Activated T-cell treated with anti-CD3 and anti-CD28 coated beads, Interleukin-2, amount 50 U/mL, for 24 hours (primary cell): ENCODE results near the gene FBXW7.

Source experiments
- DNase-seq: peaks from one replicate; pipeline ENCODE4 v3.0.0-alpha.2; 2020
- H3K27ac Mint-ChIP-seq: 2 replicates; pipeline ENCODE4 v1.8.0; 2020; ENCODE audit warnings: mild to moderate bottlenecking, mixed read lengths
- H3K27me3 Mint-ChIP-seq: 2 replicates; pipeline ENCODE4 v1.8.0; 2020; ENCODE audit warnings: mixed read lengths
- H3K36me3 Mint-ChIP-seq: 2 replicates; pipeline ENCODE4 v1.8.0; 2020; ENCODE audit warnings: low read depth, mixed read lengths
- H3K4me1 Mint-ChIP-seq: 2 replicates; pipeline ENCODE4 v1.8.0; 2020; ENCODE audit warnings: low read depth, mixed read lengths
- H3K4me3 Mint-ChIP-seq: 2 replicates; pipeline ENCODE4 v1.8.0; 2020; ENCODE audit warnings: mild to moderate bottlenecking, moderate library complexity, mixed read lengths
- H3K9me3 Mint-ChIP-seq: 2 replicates; pipeline ENCODE4 v1.8.0; 2020; ENCODE audit warnings: mixed read lengths

FBXW7 gene

DNA sequence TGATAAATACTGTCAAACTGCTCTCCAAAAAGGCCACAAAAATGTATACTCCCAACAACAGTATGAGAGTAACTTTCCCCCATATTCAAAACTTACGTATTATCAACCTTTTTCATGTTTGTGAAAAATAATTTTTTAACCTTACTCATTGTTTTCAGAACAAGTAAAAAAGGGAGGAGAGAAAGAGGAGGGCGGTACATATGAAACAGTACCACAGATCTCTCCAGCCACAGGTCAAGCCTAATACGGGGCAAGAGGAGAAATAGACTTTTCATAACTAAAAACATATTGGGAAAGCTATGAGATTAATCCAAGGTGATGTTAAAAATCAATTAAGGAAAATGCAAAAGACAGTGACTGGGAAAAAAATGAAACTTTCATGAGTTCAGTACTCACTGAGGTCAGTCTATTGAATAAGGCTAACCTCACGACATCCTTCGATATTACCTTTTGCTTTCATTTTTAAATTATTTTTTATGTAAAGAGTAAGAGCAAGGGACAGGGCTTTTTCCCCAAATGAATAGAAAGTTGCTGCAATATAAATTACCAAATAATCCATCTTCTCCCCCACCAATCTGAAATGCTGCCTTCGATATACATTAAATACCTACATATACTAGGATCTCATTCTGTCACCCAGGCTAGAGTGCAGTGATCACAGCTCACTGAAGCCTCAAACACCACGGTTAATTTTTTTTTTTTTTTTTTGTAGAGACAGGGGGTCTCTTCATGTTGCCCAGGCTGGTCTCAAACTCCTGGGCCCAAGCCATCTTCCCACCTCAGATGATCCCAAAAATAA is 25.3 kb downstream of the FBXW7 start:
- H3K27ac Mint-ChIP-seq, result no peak overlapping the region
- peaks cover 39% of the 10 kb centered on the region for H3K36me3 Mint-ChIP-seq
- no peaks in the 10 kb centered on the region for H3K27me3 Mint-ChIP-seq
- peaks cover 66% of the 10 kb centered on the region for H3K4me1 Mint-ChIP-seq
- no peaks in the 10 kb centered on the region for H3K9me3 Mint-ChIP-seq
- peak overlapping the region; percentile 47 for H3K4me3 Mint-ChIP-seq
- no peak for DNase-seq

DNA sequence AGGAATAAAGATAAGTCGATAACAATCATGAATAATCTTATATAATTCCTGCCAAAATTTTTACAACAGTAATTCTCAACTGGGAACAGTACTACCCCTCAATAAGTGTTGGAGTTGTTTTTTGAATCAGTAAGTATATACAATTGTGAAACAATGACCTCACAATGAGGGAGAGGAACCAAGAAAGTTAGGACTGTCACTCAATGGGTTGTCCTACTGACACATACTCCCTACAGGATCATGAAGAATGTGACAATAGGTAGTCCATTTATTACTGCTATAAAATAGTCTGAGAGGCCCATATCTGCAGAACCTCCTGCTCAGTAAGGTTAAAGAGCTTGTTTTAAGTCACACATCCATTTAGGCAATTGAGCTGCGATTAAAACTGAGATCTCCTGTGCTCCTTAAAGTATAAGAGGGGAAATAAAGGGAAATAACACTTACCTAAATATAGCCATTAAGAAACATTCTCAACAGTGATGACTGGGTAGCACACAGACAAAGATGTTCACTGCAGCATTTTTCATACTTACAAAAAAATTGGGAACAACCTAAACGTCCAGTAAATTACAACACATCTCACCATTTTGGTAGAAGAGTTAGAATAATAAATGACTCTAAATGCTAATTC is 26.2 kb downstream of the FBXW7 start:
- Mint-ChIP-seq H3K27me3 (no peaks in the 10 kb centered on the region), H3K27ac (no peak overlapping the region), H3K9me3 (no peaks in the 10 kb centered on the region), H3K4me1 (peaks cover 63% of the 10 kb centered on the region), H3K4me3 (no peak overlapping the region), H3K36me3 (peaks cover 38% of the 10 kb centered on the region)
- no peak for DNase-seq

DNA sequence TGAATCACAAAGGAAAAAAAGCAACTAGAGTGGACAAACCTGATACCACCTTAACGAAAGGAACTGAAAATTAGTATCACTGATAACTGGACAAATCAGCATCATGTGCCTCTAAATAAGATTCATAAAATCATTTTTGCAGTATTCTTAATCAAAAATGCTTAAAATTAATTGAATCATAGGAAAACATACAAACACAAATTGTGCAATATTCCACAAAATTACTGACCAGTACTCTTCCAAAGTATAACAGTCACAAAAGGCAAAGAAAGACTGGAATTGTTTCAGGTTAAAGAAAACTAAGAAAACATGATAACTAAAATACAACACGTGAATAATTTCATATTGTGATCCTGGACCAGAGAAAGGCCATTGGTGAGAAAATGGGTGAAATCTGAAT is 27.1 kb downstream of the FBXW7 start:
- no peak for DNase-seq
- no peaks in the 10 kb centered on the region for H3K9me3 Mint-ChIP-seq
- no peaks in the 10 kb centered on the region for H3K27me3 Mint-ChIP-seq
- H3K36me3 Mint-ChIP-seq, result peaks cover 31% of the 10 kb centered on the region
- no peak overlapping the region for H3K4me3 Mint-ChIP-seq
- no peak overlapping the region for H3K27ac Mint-ChIP-seq
- peaks cover 57% of the 10 kb centered on the region for H3K4me1 Mint-ChIP-seq

DNA sequence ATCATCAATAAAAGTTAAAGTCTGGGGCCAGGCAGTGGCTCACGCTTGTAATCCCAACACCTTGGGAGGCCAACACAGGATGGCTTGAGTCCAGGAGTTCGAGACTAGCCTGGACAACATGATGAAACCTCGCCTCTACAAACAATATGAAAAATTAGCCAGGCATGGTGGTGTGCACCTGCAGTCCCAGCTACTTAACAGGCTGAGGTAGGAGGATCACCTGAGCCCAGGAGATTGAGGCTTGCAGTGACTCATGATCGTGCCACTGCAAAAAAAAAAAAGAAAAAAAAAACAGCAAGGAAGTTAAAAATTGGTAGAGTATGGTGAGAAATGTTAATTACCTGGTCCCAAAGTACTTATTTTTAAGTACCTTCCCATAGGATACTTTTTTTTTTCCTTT is 27.5 kb downstream of the FBXW7 start:
- H3K27me3 Mint-ChIP-seq, result no peaks in the 10 kb centered on the region
- no peak overlapping the region for H3K27ac Mint-ChIP-seq
- no peak for DNase-seq
- peaks cover 30% of the 10 kb centered on the region for H3K36me3 Mint-ChIP-seq
- no peaks in the 10 kb centered on the region for H3K9me3 Mint-ChIP-seq
- no peak overlapping the region for H3K4me3 Mint-ChIP-seq
- H3K4me1 Mint-ChIP-seq, result peaks cover 56% of the 10 kb centered on the region

DNA sequence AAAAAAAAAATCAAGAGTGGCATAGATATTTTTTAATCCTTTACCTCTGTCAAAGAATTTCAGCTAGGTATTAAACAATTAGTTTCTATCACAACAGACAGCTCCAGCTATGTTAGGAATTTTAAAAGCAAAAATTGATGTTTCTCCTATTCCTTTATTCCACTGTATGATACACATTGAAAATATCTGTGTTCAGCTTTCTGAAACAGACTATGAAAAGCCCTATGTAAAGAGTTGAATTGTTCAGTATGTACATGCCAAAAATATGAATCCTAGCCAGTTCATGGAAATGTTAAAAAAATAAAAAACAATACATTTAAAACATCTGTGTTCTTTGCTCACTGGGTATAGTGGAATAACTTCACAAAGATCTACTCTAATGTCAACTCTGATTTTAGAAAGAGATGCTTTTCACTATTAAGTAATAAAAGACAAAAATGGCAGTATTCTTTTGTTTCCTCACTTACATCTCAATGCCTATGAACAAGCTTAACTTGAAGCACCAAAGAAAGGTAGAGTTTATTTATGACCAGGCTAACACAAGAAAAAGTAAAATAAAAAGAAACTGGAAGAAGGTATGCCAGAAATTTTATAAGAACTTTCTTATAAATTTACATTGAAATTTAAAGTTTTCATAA is 32.1 kb downstream of the FBXW7 start:
- Mint-ChIP-seq H3K4me3 (no peak overlapping the region), H3K36me3 (peaks cover 19% of the 10 kb centered on the region), H3K9me3 (no peaks in the 10 kb centered on the region), H3K4me1 (peaks cover 47% of the 10 kb centered on the region), H3K27ac (no peak overlapping the region), H3K27me3 (no peaks in the 10 kb centered on the region)
- no peak for DNase-seq

DNA sequence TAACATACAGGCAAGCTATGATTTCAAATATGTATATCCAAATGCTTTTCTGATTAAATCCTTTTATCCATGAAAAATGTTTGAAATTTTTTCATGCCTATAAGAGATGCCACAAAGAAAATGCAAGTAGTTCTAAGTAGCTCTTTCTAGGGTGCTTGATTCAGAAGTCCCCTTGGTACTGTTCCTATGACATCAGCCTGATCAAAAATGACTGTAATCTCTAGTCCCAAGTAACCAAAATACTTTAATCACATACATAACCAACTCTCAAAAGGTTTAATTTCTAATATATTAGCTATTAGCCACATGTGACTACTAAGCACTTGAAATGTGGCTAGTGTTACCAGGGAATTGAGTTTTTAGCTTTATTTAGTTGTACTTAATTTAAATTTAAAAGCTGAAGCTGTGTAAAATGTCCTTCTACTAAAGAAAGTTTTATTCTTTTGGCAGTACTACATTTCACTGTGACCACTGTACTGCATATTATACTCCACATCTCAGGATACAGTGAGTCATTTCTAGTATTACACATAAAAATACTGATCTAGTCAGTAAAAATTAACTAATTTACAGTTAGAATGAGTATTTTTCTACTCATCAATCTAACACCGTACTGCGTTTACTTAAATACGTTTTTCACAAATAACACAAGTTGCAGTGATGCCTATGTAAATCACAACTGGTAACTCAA is 33.9 kb downstream of the FBXW7 start:
- no peak for DNase-seq
- peaks cover 10% of the 10 kb centered on the region for H3K36me3 Mint-ChIP-seq
- H3K27ac Mint-ChIP-seq, result no peak overlapping the region
- H3K4me3 Mint-ChIP-seq, result no peak overlapping the region
- H3K4me1 Mint-ChIP-seq, result peaks cover 47% of the 10 kb centered on the region
- no peaks in the 10 kb centered on the region for H3K27me3 Mint-ChIP-seq
- no peaks in the 10 kb centered on the region for H3K9me3 Mint-ChIP-seq

DNA sequence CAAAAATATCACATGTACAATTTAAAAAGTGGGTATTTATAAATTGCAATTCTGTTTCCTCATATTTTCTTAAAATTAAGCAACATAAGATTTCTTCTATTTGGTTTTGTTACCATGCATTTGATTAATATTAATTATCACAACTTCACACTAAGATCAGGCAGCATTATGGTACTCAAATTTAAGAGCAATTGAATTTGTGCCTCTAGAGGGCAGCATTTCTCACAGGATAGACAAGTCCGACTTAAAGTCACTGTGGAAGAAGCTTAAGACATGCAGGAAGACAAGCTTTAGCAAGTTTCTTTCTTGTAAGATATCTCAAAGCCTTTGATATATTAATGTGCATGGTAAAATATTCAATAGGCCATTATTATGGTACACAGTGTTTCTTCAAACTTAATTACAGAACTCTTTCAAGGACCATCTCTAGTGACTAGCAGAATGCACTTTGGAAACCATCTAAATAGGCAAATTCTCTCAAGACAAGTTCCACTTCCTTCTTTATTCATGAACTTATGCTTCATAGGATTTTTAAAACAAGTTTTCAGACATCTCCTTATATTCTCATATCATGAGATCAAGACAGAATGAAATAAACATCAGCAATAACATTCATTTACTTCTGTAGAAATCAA is 35.0 kb downstream of the FBXW7 start:
- no peaks in the 10 kb centered on the region for H3K27me3 Mint-ChIP-seq
- peaks cover 3% of the 10 kb centered on the region for H3K36me3 Mint-ChIP-seq
- peaks cover 48% of the 10 kb centered on the region for H3K4me1 Mint-ChIP-seq
- no peak overlapping the region for H3K4me3 Mint-ChIP-seq
- no peaks in the 10 kb centered on the region for H3K9me3 Mint-ChIP-seq
- H3K27ac Mint-ChIP-seq, result no peak overlapping the region
- no peak for DNase-seq

DNA sequence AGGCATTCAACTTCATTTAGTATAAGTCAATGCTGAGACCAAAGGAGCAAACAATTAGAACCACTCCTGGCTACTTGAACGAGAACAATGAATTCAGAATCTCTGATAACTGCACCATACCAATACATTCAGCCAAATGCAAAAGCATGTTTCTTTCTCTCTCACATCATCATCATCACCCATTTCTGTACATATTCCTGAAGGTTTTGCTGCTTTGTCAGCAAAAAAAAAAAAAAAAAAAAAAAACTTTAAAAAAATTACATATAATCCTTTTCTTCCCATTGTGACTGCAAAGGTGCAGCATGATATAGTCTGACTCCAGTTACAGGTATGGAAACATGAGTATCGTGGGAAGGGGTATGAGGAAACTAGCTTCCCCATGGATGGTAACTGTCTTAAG is 35.6 kb downstream of the FBXW7 start:
- H3K36me3 Mint-ChIP-seq, result peaks cover 3% of the 10 kb centered on the region
- no peaks in the 10 kb centered on the region for H3K27me3 Mint-ChIP-seq
- no peaks in the 10 kb centered on the region for H3K9me3 Mint-ChIP-seq
- no peak for DNase-seq
- H3K4me1 Mint-ChIP-seq, result peaks cover 52% of the 10 kb centered on the region
- H3K4me3 Mint-ChIP-seq, result no peak overlapping the region
- H3K27ac Mint-ChIP-seq, result no peak overlapping the region

DNA sequence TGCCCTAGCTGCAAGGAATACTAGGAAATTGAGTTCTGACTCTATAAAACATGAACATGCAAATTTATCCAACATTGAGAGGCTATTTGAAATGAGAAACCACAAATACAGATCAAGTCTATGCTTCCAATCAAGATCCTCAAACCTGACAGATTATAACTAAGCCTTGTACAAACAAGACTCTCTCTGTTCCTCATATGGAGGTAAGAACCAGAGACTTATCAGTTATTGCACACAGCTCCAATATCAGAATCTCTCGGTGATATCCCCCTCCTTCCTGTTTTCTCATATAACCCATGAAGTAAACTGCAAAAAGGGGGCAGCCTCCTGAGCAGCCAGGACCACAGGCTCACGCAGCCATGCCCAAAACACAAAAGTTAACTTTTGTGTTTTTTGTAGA is 36.5 kb downstream of the FBXW7 start:
- H3K27me3 Mint-ChIP-seq, result no peaks in the 10 kb centered on the region
- no peak overlapping the region for H3K4me3 Mint-ChIP-seq
- no peaks in the 10 kb centered on the region for H3K9me3 Mint-ChIP-seq
- peaks cover 4% of the 10 kb centered on the region for H3K36me3 Mint-ChIP-seq
- H3K27ac Mint-ChIP-seq, result peak overlapping the region; percentile 18
- no peak for DNase-seq
- H3K4me1 Mint-ChIP-seq, result peaks cover 54% of the 10 kb centered on the region

DNA sequence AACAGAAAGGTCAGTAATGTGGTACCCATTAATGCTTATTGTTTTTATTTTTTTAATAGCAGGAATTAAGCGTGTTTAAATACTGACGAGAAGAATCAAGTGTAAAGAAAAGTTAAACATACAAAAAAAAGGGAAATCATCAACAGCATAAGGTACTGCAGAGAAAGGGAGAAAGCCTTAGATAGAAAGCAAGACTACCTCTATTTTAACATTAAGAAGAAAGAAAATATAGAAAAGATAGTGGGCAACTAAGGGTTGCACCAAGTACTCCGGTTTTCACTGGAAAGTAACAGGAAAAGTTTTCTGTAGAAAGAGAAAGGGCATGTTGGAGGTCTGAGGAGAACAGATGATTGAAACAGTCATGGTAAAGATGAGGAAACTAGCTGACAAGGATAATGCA is 41.9 kb downstream of the FBXW7 start:
- Mint-ChIP-seq H3K36me3 (peaks cover 13% of the 10 kb centered on the region), H3K27me3 (no peaks in the 10 kb centered on the region), H3K4me1 (peaks cover 65% of the 10 kb centered on the region), H3K27ac (no peak overlapping the region), H3K4me3 (no peak overlapping the region), H3K9me3 (no peaks in the 10 kb centered on the region)
- no peak for DNase-seq

DNA sequence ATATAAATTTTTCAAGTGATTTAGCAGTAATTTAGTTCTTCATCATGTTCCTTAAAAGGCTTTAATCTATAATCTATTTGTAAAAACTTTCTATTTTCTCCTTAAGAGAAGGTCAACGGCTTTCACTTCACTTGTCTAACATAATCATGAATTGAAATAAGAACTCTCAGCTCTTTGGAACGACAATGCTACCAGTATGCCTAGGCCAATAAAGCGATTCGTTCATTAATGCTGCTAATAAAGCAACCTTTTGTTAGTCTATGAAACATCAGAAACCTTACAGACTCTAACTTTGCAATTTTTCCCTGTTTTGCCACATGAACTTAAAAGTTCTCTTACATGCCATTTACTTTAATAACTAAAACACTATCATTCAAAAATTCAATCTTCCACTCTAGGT is 47.6 kb downstream of the FBXW7 start:
- H3K4me1 Mint-ChIP-seq, result peaks cover 64% of the 10 kb centered on the region
- H3K27me3 Mint-ChIP-seq, result no peaks in the 10 kb centered on the region
- H3K9me3 Mint-ChIP-seq, result no peaks in the 10 kb centered on the region
- peaks cover 7% of the 10 kb centered on the region for H3K36me3 Mint-ChIP-seq
- no peak overlapping the region for H3K4me3 Mint-ChIP-seq
- H3K27ac Mint-ChIP-seq, result no peak overlapping the region
- DNase-seq, result no peak

DNA sequence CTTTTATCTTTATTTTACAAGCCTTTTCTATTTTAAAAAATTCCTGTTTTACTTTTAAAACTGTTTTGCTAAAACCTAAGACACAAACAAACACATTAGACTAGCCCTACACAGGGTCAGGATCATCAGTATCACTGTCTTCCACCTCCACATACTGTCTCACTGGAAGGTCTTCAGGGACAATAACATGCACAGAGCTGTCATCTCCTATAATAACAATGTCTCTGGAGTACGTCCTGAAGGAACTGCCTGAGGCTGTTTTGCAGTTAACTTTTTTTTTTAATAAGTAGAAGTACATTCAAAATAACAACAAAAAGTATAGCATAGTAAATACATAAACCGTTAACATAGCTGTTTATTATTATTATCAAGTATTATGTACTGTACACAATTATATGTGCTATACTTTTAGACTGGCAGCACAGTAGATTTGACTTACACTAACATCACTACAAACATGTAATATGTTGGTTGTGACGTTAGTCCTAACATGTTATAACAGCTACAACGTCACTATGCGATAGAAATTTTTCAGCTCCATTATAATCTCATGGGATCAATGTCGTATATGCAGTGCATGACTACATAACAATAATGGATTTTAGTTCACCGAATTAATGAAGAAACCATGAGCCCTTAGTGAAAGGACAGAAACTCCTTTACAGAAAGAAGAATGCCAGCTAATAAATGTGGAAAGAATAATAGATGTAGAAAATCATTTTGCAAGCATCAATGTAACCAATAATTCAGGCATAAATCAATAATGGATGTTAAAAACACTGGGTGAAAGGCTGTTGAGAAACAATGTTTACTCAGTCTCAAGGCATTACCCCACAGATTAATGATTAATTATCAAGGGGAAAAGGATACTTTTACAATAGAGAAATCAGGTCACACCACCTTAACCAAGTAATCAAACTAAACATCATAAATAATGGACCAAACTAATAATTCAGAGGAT is 49.2 kb downstream of the FBXW7 start:
- H3K9me3 Mint-ChIP-seq, result no peaks in the 10 kb centered on the region
- H3K4me1 Mint-ChIP-seq, result peaks cover 58% of the 10 kb centered on the region
- peaks cover 12% of the 10 kb centered on the region for H3K36me3 Mint-ChIP-seq
- no peak overlapping the region for H3K4me3 Mint-ChIP-seq
- no peak for DNase-seq
- no peaks in the 10 kb centered on the region for H3K27me3 Mint-ChIP-seq
- peak overlapping the region; percentile 67 for H3K27ac Mint-ChIP-seq

DNA sequence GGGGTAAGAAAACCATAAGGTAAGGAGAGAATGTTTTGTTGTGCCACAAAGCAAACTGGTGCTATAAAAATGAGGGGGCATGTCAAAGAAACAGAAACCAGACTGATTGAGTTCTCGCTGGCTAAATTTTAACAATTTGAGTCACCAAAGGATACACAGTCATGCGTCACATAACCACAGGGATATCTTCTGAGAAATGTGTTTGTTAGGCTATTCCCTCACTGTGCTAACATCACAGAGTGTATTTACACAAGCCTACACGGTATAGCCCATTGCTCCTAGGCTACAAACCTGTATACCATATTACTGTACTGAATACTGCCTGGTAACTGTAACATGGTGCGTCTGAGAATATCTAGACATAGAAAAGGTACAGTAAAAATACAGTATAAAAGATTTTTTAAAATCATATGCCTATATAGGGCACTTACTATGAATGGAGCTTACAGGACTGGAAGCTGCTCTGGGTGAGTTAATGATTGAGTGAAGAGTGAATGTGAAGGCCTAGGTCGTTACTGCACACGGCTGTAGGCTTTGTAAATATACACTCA is 50.1 kb downstream of the FBXW7 start:
- peak overlapping the region; percentile 16 for H3K27ac Mint-ChIP-seq
- peaks cover 55% of the 10 kb centered on the region for H3K4me1 Mint-ChIP-seq
- H3K9me3 Mint-ChIP-seq, result peaks cover 5% of the 10 kb centered on the region
- H3K36me3 Mint-ChIP-seq, result peaks cover 20% of the 10 kb centered on the region
- no peaks in the 10 kb centered on the region for H3K27me3 Mint-ChIP-seq
- peak overlapping the region; percentile 6 for H3K4me3 Mint-ChIP-seq
- DNase-seq, result no peak
